Keratinocyte (primary cell): Measurements from ENCODE around the gene TMEM144. TPM values are rescaled to one million over a fixed set of nuclear protein-coding genes. Genes with fewer than 3 reads are reported as not detected.

Source experiments
- DNase-seq: peaks from one replicate; pipeline ENCODE4 v3.0.0-alpha.2; 2011; ENCODE audit warnings: low read depth, missing footprints, low spot score
- FAIRE-seq: peaks from 2 replicates; lab custom pipeline; 2011; peaks lifted over from hg19 to GRCh38; lab: Jason Lieb, UNC
- H2AFZ ChIP-seq: 2 replicates; pipeline ENCODE4 v1.6.0; 2012; ENCODE audit warnings: low read length, control low read depth, inconsistent platforms; ENCODE audit not compliant: control insufficient read depth
- H3K27ac ChIP-seq: 2 replicates; pipeline ENCODE4 v1.5.1; 2011; ENCODE audit warnings: low read length; ENCODE audit not compliant: control insufficient read depth, insufficient read depth
- H3K27me3 ChIP-seq: 3 replicates; pipeline ENCODE4 v1.6.0; 2011; ENCODE audit warnings: low read length; ENCODE audit not compliant: control insufficient read depth, insufficient read depth; ENCODE audit errors: extremely low read depth
- H3K36me3 ChIP-seq, 2 experiments: 2 replicates in 1 of 2; 3 replicates in 1 of 2; pipeline ENCODE4 v1.5.1; 2011; ENCODE audit warnings: low read length in 2 of 2, mild to moderate bottlenecking in 1 of 2; ENCODE audit not compliant: control insufficient read depth in 2 of 2, insufficient read depth in 2 of 2; ENCODE audit errors: extremely low read depth in 1 of 2
- H3K4me1 ChIP-seq: 3 replicates; pipeline ENCODE4 v1.5.1; 2011; ENCODE audit warnings: low read length; ENCODE audit not compliant: control insufficient read depth, insufficient read depth; ENCODE audit errors: extremely low read depth
- H3K4me2 ChIP-seq: 3 replicates; pipeline ENCODE4 v1.6.0; 2011; ENCODE audit warnings: low read depth, low read length; ENCODE audit not compliant: control insufficient read depth, insufficient read depth; ENCODE audit errors: extremely low read depth
- H3K4me3 ChIP-seq, 3 experiments: fragments of 200-600 bp in 1 of 3; sonication (generic) in 1 of 3; 2 replicates in 2 of 3; 3 replicates in 1 of 3; pipeline ENCODE4 v1.5.1; 2011 to 2016; ENCODE audit warnings: low read length in 3 of 3, mild to moderate bottlenecking in 3 of 3, control low read depth in 2 of 3, inconsistent platforms in 1 of 3, low read depth in 1 of 3, mixed read lengths in 1 of 3, mixed run types in 1 of 3, moderate library complexity in 1 of 3; ENCODE audit not compliant: control insufficient read depth in 2 of 3, insufficient read depth in 2 of 3; ENCODE audit errors: extremely low read depth in 1 of 3
- H3K79me2 ChIP-seq: 2 replicates; pipeline ENCODE4 v1.6.0; 2012; ENCODE audit warnings: low read length; ENCODE audit not compliant: control insufficient read depth, insufficient read depth
- H3K9ac ChIP-seq: 3 replicates; pipeline ENCODE4 v1.6.0; 2011; ENCODE audit warnings: low read length; ENCODE audit not compliant: control insufficient read depth, insufficient read depth; ENCODE audit errors: extremely low read depth
- H3K9me1 ChIP-seq: 3 replicates; pipeline ENCODE4 v1.6.0; 2011; ENCODE audit warnings: low read length; ENCODE audit not compliant: control insufficient read depth, insufficient read depth; ENCODE audit errors: extremely low read depth
- H3K9me3 ChIP-seq: 2 replicates; pipeline ENCODE4 v1.5.1; 2012; ENCODE audit warnings: low read depth, low read length; ENCODE audit not compliant: control insufficient read depth
- H4K20me1 ChIP-seq: 3 replicates; pipeline ENCODE4 v1.6.0; 2011; ENCODE audit warnings: low read length; ENCODE audit not compliant: control insufficient read depth, insufficient read depth; ENCODE audit errors: extremely low read depth
- EZH2 ChIP-seq: IDR thresholded peaks from one replicate; pipeline ENCODE4 v1.6.1; 2012; ENCODE audit warnings: inconsistent platforms, mild to moderate bottlenecking, low read length, moderate library complexity
- dilution Hi-C: fragments of 300-500 bp; cut with MboI; formaldehyde crosslinking; loops from one replicate; pipeline ENCODE4 v1.7.0; 2020; ENCODE audit warnings: low sequenced_read_pairs; ENCODE audit not compliant: extremely low pct_ligation_motif_present
- polyA plus RNA-seq, 5 experiments: library from polyadenylated mRNA; depleted of rRNA in 3 of 5; stranded (reverse) in 3 of 5; stranded (forward) in 1 of 5; unstranded in 1 of 5; fragments of >200 nt; gene quantifications; 1 replicate in 1 of 5; 2 replicates in 3 of 5; 3 replicates in 1 of 5; pipeline versions ENCODE4 v1.2.1 to v1.2.3, GENCODE V29; 2011 to 2012; ENCODE audit warnings: missing spikeins in 2 of 5, low read depth in 1 of 5, low replicate concordance in 1 of 5
- TF ChIP-seq, protein P1 (sequence below), 3 experiments: IDR thresholded peaks in 1 of 3; conservative IDR thresholded peaks in 1 of 3; optimal IDR thresholded peaks in 1 of 3; 2 replicates in 2 of 3; 3 replicates in 1 of 3; pipeline versions ENCODE3 to v1.5.1; 2011; ENCODE audit warnings: low read length in 3 of 3, mild to moderate bottlenecking in 3 of 3, moderate library complexity in 2 of 3, control low read depth in 1 of 3, inconsistent platforms in 1 of 3; ENCODE audit not compliant: insufficient read depth in 2 of 3; ENCODE audit errors: extremely low read depth in 1 of 3

The TMEM144 gene
- polyA plus RNA-seq, 1 donor (not counting 4 experiments of a cell fraction or from before 2014, with no cell fraction given): 3.3 TPM

DNA sequence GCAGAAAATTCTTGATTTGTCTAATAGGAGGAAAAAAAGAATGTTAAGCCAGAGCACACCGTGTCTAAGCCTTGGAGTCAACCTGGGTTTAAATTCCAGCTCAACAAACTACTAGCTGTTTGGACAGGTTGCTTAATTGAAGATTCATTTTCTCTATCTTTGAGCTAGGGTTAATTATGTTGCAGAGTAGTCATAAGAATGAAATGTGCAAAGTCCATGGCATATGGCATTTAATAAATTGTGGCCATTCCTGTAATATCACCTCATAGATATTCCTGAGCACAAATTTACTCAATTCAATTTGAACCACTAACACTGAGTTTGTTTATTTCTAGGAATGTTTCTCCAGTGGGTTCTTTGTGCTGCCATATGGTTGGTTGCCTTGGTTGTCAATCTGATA is 4.6 kb downstream of the TMEM144 start:
- Histone ChIP-seq H3K36me3 (no peaks in the 10 kb centered on the region), H3K4me1 (peaks cover 10% of the 10 kb centered on the region), H3K4me3 (no peak overlapping the region), H4K20me1 (no peaks in the 10 kb centered on the region), H3K27me3 (no peaks in the 10 kb centered on the region), H3K9ac (no peak overlapping the region), H3K9me3 (no peaks in the 10 kb centered on the region), H2AFZ (no peak overlapping the region), H3K9me1 (no peaks in the 10 kb centered on the region), H3K27ac (no peak overlapping the region), H3K4me2 (no peak overlapping the region), H3K79me2 (no peaks in the 10 kb centered on the region)
- TF ChIP-seq, protein P1, sequence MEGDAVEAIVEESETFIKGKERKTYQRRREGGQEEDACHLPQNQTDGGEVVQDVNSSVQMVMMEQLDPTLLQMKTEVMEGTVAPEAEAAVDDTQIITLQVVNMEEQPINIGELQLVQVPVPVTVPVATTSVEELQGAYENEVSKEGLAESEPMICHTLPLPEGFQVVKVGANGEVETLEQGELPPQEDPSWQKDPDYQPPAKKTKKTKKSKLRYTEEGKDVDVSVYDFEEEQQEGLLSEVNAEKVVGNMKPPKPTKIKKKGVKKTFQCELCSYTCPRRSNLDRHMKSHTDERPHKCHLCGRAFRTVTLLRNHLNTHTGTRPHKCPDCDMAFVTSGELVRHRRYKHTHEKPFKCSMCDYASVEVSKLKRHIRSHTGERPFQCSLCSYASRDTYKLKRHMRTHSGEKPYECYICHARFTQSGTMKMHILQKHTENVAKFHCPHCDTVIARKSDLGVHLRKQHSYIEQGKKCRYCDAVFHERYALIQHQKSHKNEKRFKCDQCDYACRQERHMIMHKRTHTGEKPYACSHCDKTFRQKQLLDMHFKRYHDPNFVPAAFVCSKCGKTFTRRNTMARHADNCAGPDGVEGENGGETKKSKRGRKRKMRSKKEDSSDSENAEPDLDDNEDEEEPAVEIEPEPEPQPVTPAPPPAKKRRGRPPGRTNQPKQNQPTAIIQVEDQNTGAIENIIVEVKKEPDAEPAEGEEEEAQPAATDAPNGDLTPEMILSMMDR (optimal IDR thresholded peaks at IDR 0.05 in 1 of 3, IDR thresholded peaks at IDR 0.05 in 1 of 3, conservative IDR thresholded peaks at IDR 0.05 in 1 of 3; ENCODE audit: extremely low read depth in 1 of 3, insufficient read depth in 2 of 3, low read length in 3 of 3): no peak
- TF ChIP-seq EZH2: no peak
- FAIRE-seq (no peak), DNase-seq (no peak)
- dilution Hi-C loops: no loop called here

DNA sequence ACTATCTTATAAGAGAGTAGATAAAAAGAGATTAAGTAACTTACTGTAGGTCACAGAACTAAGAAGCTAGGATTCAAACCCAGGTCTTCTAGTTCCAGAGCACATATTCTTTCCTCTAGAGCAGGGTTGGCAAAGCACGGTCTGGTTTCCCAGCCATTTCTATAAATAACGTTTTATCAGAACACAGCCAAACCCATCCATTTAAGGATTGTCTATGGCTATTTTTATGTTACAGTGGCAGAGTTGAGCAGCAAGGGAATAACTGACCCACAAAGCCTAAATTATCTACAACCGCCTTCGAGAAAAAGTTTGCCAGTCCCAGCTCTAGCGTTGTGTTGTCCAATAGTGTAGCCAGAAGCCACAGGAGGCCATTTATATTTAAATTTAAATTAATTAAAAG is 7.5 kb downstream of the TMEM144 start:
- Histone ChIP-seq H3K27me3 (no peaks in the 10 kb centered on the region), H3K4me2 (no peak overlapping the region), H2AFZ (no peak overlapping the region), H3K4me3 (no peak overlapping the region), H3K27ac (no peak overlapping the region), H3K9me1 (no peaks in the 10 kb centered on the region), H3K79me2 (no peaks in the 10 kb centered on the region), H3K9ac (no peak overlapping the region), H3K9me3 (no peaks in the 10 kb centered on the region), H3K4me1 (no peaks in the 10 kb centered on the region), H4K20me1 (no peaks in the 10 kb centered on the region), H3K36me3 (no peaks in the 10 kb centered on the region)
- dilution Hi-C loops: no loop called here
- DNase-seq: no peak
- no peak for FAIRE-seq
- no peak for TF ChIP-seq EZH2
- TF ChIP-seq, protein P1 (optimal IDR thresholded peaks at IDR 0.05 in 1 of 3, IDR thresholded peaks at IDR 0.05 in 1 of 3, conservative IDR thresholded peaks at IDR 0.05 in 1 of 3; ENCODE audit: extremely low read depth in 1 of 3, insufficient read depth in 2 of 3, low read length in 3 of 3): no peak
